ENCODE data around the gene TMEM178B.

DNA sequence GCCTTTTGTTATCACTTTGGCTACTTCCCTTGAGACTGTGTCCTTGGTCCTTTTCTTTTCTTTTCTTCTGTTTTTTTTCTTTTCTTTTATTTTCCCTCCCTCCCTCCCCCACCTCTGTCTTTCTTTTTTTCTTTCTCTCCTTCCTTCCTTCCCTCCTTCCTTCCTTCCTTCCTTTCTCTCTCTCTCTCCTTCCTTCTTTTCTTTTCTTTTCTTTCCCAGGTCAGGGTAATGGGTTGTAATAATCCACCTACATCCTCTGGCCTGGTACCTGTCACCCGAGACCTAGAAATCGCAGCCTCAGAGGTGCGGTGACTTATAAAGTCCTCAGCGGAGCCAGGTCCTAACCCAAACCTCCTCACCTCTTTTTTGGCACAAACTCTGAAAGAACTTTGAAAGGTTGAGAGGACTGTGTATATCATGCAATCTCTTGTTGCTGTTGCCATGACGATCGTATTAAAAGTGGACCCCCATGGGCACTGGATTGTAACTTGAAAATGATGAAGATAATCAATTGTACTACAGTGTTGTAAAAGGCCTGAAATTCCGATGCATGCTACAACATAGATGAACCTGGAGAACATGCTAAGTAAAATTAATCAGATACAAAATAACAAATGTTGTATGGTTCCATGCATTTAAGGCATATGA lies 336.6 kb downstream of the TMEM178B start:
- TF ChIP-seq, protein P1, sequence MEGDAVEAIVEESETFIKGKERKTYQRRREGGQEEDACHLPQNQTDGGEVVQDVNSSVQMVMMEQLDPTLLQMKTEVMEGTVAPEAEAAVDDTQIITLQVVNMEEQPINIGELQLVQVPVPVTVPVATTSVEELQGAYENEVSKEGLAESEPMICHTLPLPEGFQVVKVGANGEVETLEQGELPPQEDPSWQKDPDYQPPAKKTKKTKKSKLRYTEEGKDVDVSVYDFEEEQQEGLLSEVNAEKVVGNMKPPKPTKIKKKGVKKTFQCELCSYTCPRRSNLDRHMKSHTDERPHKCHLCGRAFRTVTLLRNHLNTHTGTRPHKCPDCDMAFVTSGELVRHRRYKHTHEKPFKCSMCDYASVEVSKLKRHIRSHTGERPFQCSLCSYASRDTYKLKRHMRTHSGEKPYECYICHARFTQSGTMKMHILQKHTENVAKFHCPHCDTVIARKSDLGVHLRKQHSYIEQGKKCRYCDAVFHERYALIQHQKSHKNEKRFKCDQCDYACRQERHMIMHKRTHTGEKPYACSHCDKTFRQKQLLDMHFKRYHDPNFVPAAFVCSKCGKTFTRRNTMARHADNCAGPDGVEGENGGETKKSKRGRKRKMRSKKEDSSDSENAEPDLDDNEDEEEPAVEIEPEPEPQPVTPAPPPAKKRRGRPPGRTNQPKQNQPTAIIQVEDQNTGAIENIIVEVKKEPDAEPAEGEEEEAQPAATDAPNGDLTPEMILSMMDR (IDR thresholded peaks at IDR 0.05) = no peak
- TF ChIP-seq EZH2 (IDR thresholded peaks at IDR 0.05; ENCODE audit: borderline replicate concordance, insufficient read depth, low read depth, low read length, poor library complexity, severe bottlenecking) = no peak

All from B cell (primary cell).